K562 (cell line): Measurements from ENCODE around the gene EPO. TPM values are rescaled to one million over a fixed set of nuclear protein-coding genes. Genes with fewer than 3 reads are reported as not detected.

Source experiments
- ATAC-seq: fragments of 200-7000 bp; cut with Tn5 transposase; 3 replicates; pipeline ENCODE4 v1.9.1; 2020; ENCODE audit warnings: moderate library complexity
- BruUV-seq: library from RNA; stranded (reverse); fragments of 400-500 nt; replicated peaks from 2 replicates; lab custom pipeline; 2021; lab: Mats Ljungman, UMichigan
- CTCF ChIA-PET: fragments of 300-600 bp; formaldehyde crosslinking; extraction: SDS; loops from one replicate; lab custom pipeline; 2021; ENCODE audit warnings: low intra/inter-chr PET ratio; lab: Yijun Ruan, JAX
- POLR2A ChIA-PET: fragments of 300-600, 350-650 bp; sonication (Branson Sonifier 250); formaldehyde crosslinking; extraction: SDS; loops from one replicate; lab custom pipeline; 2021; ENCODE audit warnings: antibody characterized with exemption, inconsistent platforms; lab: Yijun Ruan, JAX
- DNase-seq, 4 experiments: peaks; one replicate each; pipeline versions ENCODE4 v3.0.0 to v3.0.0-alpha.2; 2011 to 2018; ENCODE audit warnings: low spot score in 3 of 4, mixed read lengths in 3 of 4; ENCODE audit errors: extremely low read depth in 1 of 4
- FAIRE-seq: peaks from 2 replicates; lab custom pipeline; 2011; peaks lifted over from hg19 to GRCh38; lab: Jason Lieb, UNC
- H2AFZ ChIP-seq: 2 replicates; pipeline ENCODE4 v1.6.0; 2011; ENCODE audit warnings: low read depth, low read length, control low read depth, inconsistent platforms
- H3K27ac ChIP-seq: fragments of 200-600 bp; 3 replicates; pipeline ENCODE4 v1.8.0; 2011; ENCODE audit warnings: low read depth, mild to moderate bottlenecking, control low read depth, inconsistent platforms, low read length, moderate library complexity, mixed read lengths; ENCODE audit errors: extremely low read depth
- H3K27me3 ChIP-seq, 2 experiments: fragments of 300-600 bp in 1 of 2; 2 replicates in 1 of 2; 3 replicates in 1 of 2; pipeline versions ENCODE4 v1.6.0 to v1.8.0; 2011; ENCODE audit warnings: inconsistent platforms in 2 of 2, low read length in 2 of 2, mild to moderate bottlenecking in 1 of 2, mixed read lengths in 1 of 2, moderate library complexity in 1 of 2; ENCODE audit not compliant: control insufficient read depth in 2 of 2, insufficient read depth in 2 of 2
- H3K36me3 ChIP-seq: fragments of 300-600 bp; 3 replicates; pipeline ENCODE4 v1.8.0; 2011; ENCODE audit warnings: mild to moderate bottlenecking, low read length, inconsistent platforms; ENCODE audit not compliant: control insufficient read depth, insufficient read depth
- H3K4me1 ChIP-seq, 2 experiments: fragments of 200-600 bp in 1 of 2; replicated peaks in 1 of 2; 2 replicates in 1 of 2; 3 replicates in 1 of 2; pipeline versions ENCODE4 v1.5.1 to v1.8.0; 2011; ENCODE audit warnings: inconsistent platforms in 2 of 2, low read length in 2 of 2, mild to moderate bottlenecking in 1 of 2, mixed read lengths in 1 of 2, moderate library complexity in 1 of 2; ENCODE audit not compliant: control insufficient read depth in 2 of 2, insufficient read depth in 2 of 2
- H3K4me2 ChIP-seq: 2 replicates; pipeline ENCODE4 v1.6.1; 2011; ENCODE audit warnings: low read length, control low read depth, inconsistent platforms, mixed read lengths; ENCODE audit not compliant: insufficient read depth
- H3K4me3 ChIP-seq: fragments of 200-600 bp; sonication (generic), shearing (Covaris generic); 2 replicates; pipeline ENCODE4 v1.5.1; 2016; ENCODE audit warnings: control low read depth, inconsistent platforms
- H3K79me2 ChIP-seq: fragments of 200-600 bp; 3 replicates; pipeline ENCODE4 v1.8.0; 2011; ENCODE audit warnings: low read length, inconsistent platforms; ENCODE audit not compliant: control insufficient read depth, insufficient read depth
- H3K9ac ChIP-seq, 2 experiments: 2 replicates each; pipeline versions ENCODE4 v1.6.0 to v1.6.1; 2011; ENCODE audit warnings: low read depth in 2 of 2, low read length in 2 of 2, control low read depth in 1 of 2, inconsistent platforms in 1 of 2, mild to moderate bottlenecking in 1 of 2, mixed read lengths in 1 of 2; ENCODE audit not compliant: insufficient read depth in 1 of 2
- H3K9me1 ChIP-seq: one replicate; pipeline ENCODE4 v1.6.0; 2011; ENCODE audit warnings: inconsistent platforms, mild to moderate bottlenecking, low read length, moderate library complexity; ENCODE audit not compliant: control insufficient read depth, insufficient read depth
- H3K9me3 ChIP-seq: replicated peaks from 2 replicates; pipeline ENCODE4 v1.5.1; 2011; ENCODE audit warnings: low read depth, low read length, inconsistent platforms; ENCODE audit not compliant: control insufficient read depth, insufficient read depth
- H4K20me1 ChIP-seq: replicated peaks from 2 replicates; pipeline ENCODE4 v1.6.1; 2011; ENCODE audit warnings: low read length, inconsistent platforms, mixed read lengths; ENCODE audit not compliant: control insufficient read depth, insufficient read depth
- ATF3 ChIP-seq, 2 experiments: fragments of 450-650 bp in 1 of 2; sonication (generic) in 1 of 2; formaldehyde crosslinking in 1 of 2; IDR thresholded peaks in 1 of 2; conservative IDR thresholded peaks in 1 of 2; 2 replicates each; pipeline versions ENCODE4 v1.6.1 to v1.8.1; 2016 to 2023; ENCODE audit warnings: mild to moderate bottlenecking in 2 of 2, moderate library complexity in 2 of 2, inconsistent platforms in 1 of 2, missing genetic modification reagents in 1 of 2
- ERF ChIP-seq: fragments of 450-650 bp; formaldehyde crosslinking; IDR thresholded peaks from 2 replicates; pipeline ENCODE4 v1.4.0; 2020; ENCODE audit warnings: mild to moderate bottlenecking, mixed read lengths
- FOSL1 ChIP-seq: fragments of 200-800 bp; sonication (Bioruptor generic); conservative IDR thresholded peaks from 2 replicates; pipeline ENCODE4 v1.6.1; 2016; ENCODE audit warnings: missing genetic modification characterization, missing compliant biosample characterization
- PYGO2 ChIP-seq: fragments of 450-650 bp; IDR thresholded peaks from 2 replicates; pipeline ENCODE4 v1.6.1; 2016; ENCODE audit warnings: mild to moderate bottlenecking, missing genetic modification characterization, moderate library complexity, missing compliant biosample characterization
- SMARCE1 ChIP-seq: fragments of 450-650 bp; IDR thresholded peaks from 2 replicates; pipeline ENCODE4 v1.7.1; 2016; ENCODE audit warnings: mild to moderate bottlenecking
- ZBTB2 ChIP-seq: fragments of 450-650 bp; IDR thresholded peaks from 2 replicates; pipeline ENCODE4 v1.6.1; 2016; ENCODE audit warnings: antibody characterized with exemption
- ZNF174 ChIP-seq: fragments of 250-450 bp; sonication (Bioruptor Pico); IDR thresholded peaks from 2 replicates; pipeline ENCODE4 v1.4.0; 2020; ENCODE audit warnings: mild to moderate bottlenecking
- ZNF224 ChIP-seq: sonication (generic); formaldehyde crosslinking; IDR thresholded peaks from 2 replicates; pipeline ENCODE4 v1.8.0; 2022; ENCODE audit warnings: mild to moderate bottlenecking, missing genetic modification reagents
- WGBS: fragments of 100-300 bp; shearing (Covaris generic); methylation state at CpG from one replicate; pipeline ENCODE4 v1.1.6; 2016; ENCODE audit warnings: low coverage, mixed read lengths; ENCODE audit not compliant: insufficient coverage; ENCODE audit errors: missing lambda C conversion rate; 5-methylcytosine and 5-hydroxymethylcytosine counted together
- in situ Hi-C: fragments of 300-500 bp; cut with MboI; formaldehyde crosslinking; loops from 4 replicates; pipeline ENCODE4 v1.15.0; 2018; ENCODE audit warnings: inconsistent platforms, mixed read lengths
- intact Hi-C: fragments of 100-400 bp; cut with micrococcal nuclease; formaldehyde crosslinking; loops from 2 replicates; pipeline ENCODE4 v1.14.2; 2022
- polyA plus RNA-seq, 8 experiments: library from polyadenylated mRNA; depleted of rRNA in 4 of 8; stranded (reverse) in 5 of 8; unstranded in 3 of 8; fragments of >200 nt; fragmentation: Nextera tagmentation in 2 of 8; fragmentation: Illumina TruSeq in 1 of 8; extraction: Ambion mirVana in 2 of 8; extraction: Trizol in 1 of 8; gene quantifications; 2 replicates each; pipeline versions ENCODE4 v1.2.1 to v1.2.3, GENCODE V29; 2011 to 2014; ENCODE audit warnings: inconsistent platforms in 1 of 8, missing spikeins in 1 of 8
- total RNA-seq, 7 experiments: library from RNA; depleted of rRNA in 6 of 7; stranded (reverse); fragments of >200 nt in 6 of 7; fragmentation: Illumina TruSeq in 2 of 7; extraction: Trizol in 2 of 7; gene quantifications; 2 replicates each; pipeline versions ENCODE4 v1.2.1 to v1.2.3, GENCODE V29; 2011 to 2021; ENCODE audit warnings: low replicate concordance in 1 of 7

Gene EPO
- total and polyA plus RNA-seq, 9 of the 15 experiments (the other 6 are each of a cell fraction or from before 2014, with no cell fraction given), result 0.06 to 0.41 (median 0.07) TPM; not detected in 6

- intact Hi-C loops, result no loop called here
- in situ Hi-C loops, result no loop called here
- H3K4me3 ChIP-seq, result no peak overlapping the region
- peaks cover 2 to 21% of the 10 kb centered on the region in 2 experiments; a peak in 3 of 5 replicates for H3K27me3 ChIP-seq
- ATAC-seq (no peak), DNase-seq (peak in 1 of 4 experiments; percentile 22), FAIRE-seq (no peak)
- no peak overlapping the region for H2AFZ ChIP-seq
- H3K9me3 ChIP-seq, result no peaks in the 10 kb centered on the region
- CTCF ChIA-PET, result no interaction called here
- no peaks in the 10 kb centered on the region for H3K9me1 ChIP-seq
- H3K36me3 ChIP-seq, result no peaks in the 10 kb centered on the region
- H3K4me2 ChIP-seq, result no peak overlapping the region
- no peak overlapping the region for H3K9ac ChIP-seq
- POLR2A ChIA-PET, result interaction anchor here (0.6 kb wide), 1 partner anchor 91 kb away, joined by 3 read pairs; no protein-coding TSS in a partner anchor
- H3K79me2 ChIP-seq, result no peaks in the 10 kb centered on the region
- H3K27ac ChIP-seq, result no peak overlapping the region
- WGBS, result 0% methylated on average over 1 of the region's 13 CpGs
- peaks cover 0 to 6% of the 10 kb centered on the region in 2 experiments; a peak in 2 of 5 replicates for H3K4me1 ChIP-seq
- TF ChIP-seq ZNF174 (CRISPR knock-in tag), result no peak
- TF ChIP-seq ERF (CRISPR knock-in tag), result no peak
- TF ChIP-seq ATF3 (IDR thresholded peaks at IDR 0.05), result no peak
- TF ChIP-seq ATF3 (CRISPR knock-in tag; conservative IDR thresholded peaks at IDR 0.05), result no peak
- no peak for TF ChIP-seq PYGO2 (tag)
- TF ChIP-seq SMARCE1, result no peak
- no peak for TF ChIP-seq ZBTB2
- no peak for TF ChIP-seq ZNF224 (CRISPR knock-in tag)
- TF ChIP-seq FOSL1, result no peak
- H4K20me1 ChIP-seq, result no peaks in the 10 kb centered on the region
- no TSS peak for BruUV-seq
Measured at GRCh38 chr7:100736671-100737070, 16.4 kb downstream of the EPO start.
